ENCODE data around the gene FHIT. TPM values are rescaled to one million over a fixed set of nuclear protein-coding genes. Genes with fewer than 3 reads are reported as not detected.

Gene FHIT
- total and polyA plus RNA-seq, 2 of the 4 experiments (the other 2 are of a cell fraction), result 0.07 TPM; not detected in 1

- intact Hi-C loops (cut with micrococcal nuclease) (no loop called here), dilution Hi-C loops (cut with HindIII; ENCODE audit: low sequenced_read_pairs, unreplicated experiment) (no loop called here), in situ Hi-C loops (cut with MboI; ENCODE audit: low sequenced_read_pairs) (no loop called here)
- Histone ChIP-seq H3K4ac (ENCODE audit: low read depth, low read length) (no peak overlapping the region), H3K27ac (ENCODE audit: insufficient read depth, low read length) (no peak overlapping the region), H3K36me3 (ENCODE audit: control insufficient read depth, insufficient read depth, low read length) (no peaks in the 10 kb centered on the region), H2BK120ac (ENCODE audit: low read depth, low read length) (no peak overlapping the region), H2BK15ac (ENCODE audit: low read depth, low read length) (no peak overlapping the region), H3K9me3 (ENCODE audit: control insufficient read depth, insufficient read depth, low read length) (no peaks in the 10 kb centered on the region; the same call in 1 of the 2 replicates), H2BK5ac (ENCODE audit: low read depth, low read length, poor library complexity, severe bottlenecking) (no peak overlapping the region), H3K23ac (ENCODE audit: low read depth, low read length) (no peak overlapping the region), H4K5ac (ENCODE audit: low read depth, low read length) (no peak overlapping the region), H3K4me3 (ENCODE audit: insufficient read depth, low read depth, low read length) (no peak overlapping the region), H3K4me1 (ENCODE audit: control insufficient read depth, insufficient read depth, low read length) (no peaks in the 10 kb centered on the region), H4K20me1 (ENCODE audit: insufficient read depth, low read length) (no peaks in the 10 kb centered on the region), H3K27me3 (ENCODE audit: control insufficient read depth, insufficient read depth, low read length) (no peaks in the 10 kb centered on the region), H2AK9ac (replicated peaks; ENCODE audit: low read depth, low read length, poor library complexity) (no peak overlapping the region), H3K79me1 (ENCODE audit: low read depth in 1 of 2, low read length in 2 of 2) (no peaks in the 10 kb centered on the region), H2AK5ac (ENCODE audit: low read depth, low read length) (no peak overlapping the region), H3K18ac (ENCODE audit: low read depth, low read length) (no peak overlapping the region), H2BK20ac (ENCODE audit: low read depth, low read length) (no peak overlapping the region), H3K14ac (replicated peaks; ENCODE audit: low read depth, low read length) (no peak overlapping the region), H2AFZ (replicated peaks; ENCODE audit: low read length, poor library complexity) (no peak overlapping the region), H3K4me2 (ENCODE audit: low read depth, low read length) (no peak overlapping the region), H4K91ac (ENCODE audit: insufficient read depth, low read depth, low read length) (no peak overlapping the region), H4K8ac (ENCODE audit: low read depth in 2 of 2, low read length in 2 of 2) (no peak overlapping the region), H3K9me1 (ENCODE audit: insufficient read depth, low read length) (no peaks in the 10 kb centered on the region), H3K9ac (ENCODE audit: low read depth, low read length) (no peak overlapping the region), H3K56ac (ENCODE audit: extremely low read depth, insufficient read depth, low read length) (no peak overlapping the region)
- WGBS, 2 experiments (ENCODE audit: extremely low coverage in 2 of 2, insufficient read length in 1 of 2), result no CpG with 5 or more reads among the region's 2 CpGs
- DNase-seq, result no peak
- TF ChIP-seq NFE2L2 (IDR thresholded peaks at IDR 0.05; ENCODE audit: low read depth, low read length) (no peak), USF2 (IDR thresholded peaks at IDR 0.05; ENCODE audit: low read depth, low read length) (no peak), BHLHE40 (IDR thresholded peaks at IDR 0.05; ENCODE audit: low read depth, low read length) (no peak), RFX5 (IDR thresholded peaks at IDR 0.05; ENCODE audit: low read depth, low read length) (no peak), FOS (IDR thresholded peaks at IDR 0.05; ENCODE audit: low read depth, low read length) (no peak), RAD21 (IDR thresholded peaks at IDR 0.05; ENCODE audit: low read length) (no peak), POLR2A (IDR thresholded peaks at IDR 0.05; ENCODE audit: low read depth, low read length) (no peak), MXI1 (IDR thresholded peaks at IDR 0.05; ENCODE audit: borderline replicate concordance, low read depth, low read length) (no peak)
- CTCF ChIA-PET, result no interaction called here
- no peak for ATAC-seq (ENCODE audit: low read depth)
- no TSS peak for BruUV-seq (replicated peaks)
- POLR2A ChIA-PET (ENCODE audit: unreplicated experiment), result no interaction called here
Observed at GRCh38 chr3:60884005-60884404, 367.2 kb downstream of the FHIT start.
